ENCODE data around the gene PRPF31.

DNA sequence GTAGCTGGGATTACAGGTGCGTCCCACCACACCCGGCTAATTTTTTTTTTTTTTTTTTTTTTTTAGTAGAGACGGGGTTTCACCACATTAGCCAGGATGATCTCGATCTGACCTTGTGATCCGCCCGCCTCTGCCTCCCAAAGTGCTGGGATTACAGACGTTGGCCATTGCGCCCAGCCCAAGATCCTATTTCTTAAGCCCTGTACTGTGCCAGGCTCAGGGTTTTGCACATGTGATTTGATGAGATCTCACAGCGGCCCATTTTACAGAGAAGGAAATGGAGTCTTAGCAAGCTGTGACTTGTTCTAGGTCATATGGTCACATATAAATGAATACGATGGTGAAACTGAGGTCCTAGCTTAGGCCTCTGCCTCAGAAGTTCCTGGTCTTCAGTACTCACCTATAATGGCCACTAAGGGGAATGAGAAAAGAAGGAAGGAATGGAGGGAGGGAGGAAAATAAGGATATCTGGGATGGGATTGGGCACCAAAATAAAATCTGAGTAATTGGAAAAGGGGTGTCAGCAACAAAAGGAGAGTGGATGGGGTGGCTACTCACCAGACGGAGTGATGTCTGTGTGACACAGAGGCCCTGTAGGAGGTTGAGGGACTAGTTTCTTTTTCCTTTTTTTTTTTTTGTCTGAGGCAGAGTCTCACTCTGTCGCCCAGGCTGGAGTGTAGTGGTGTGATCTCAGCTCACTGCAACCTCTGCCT lies 16.2 kb upstream of the PRPF31 start:
- no peak for TF ChIP-seq ZNF274 (IDR thresholded peaks at IDR 0.05; ENCODE audit: low read depth, low read length)
- TF ChIP-seq YY1 (IDR thresholded peaks at IDR 0.05; ENCODE audit: insufficient read depth, insufficient read length) = no peak
- TF ChIP-seq SUZ12 (IDR thresholded peaks at IDR 0.05; ENCODE audit: extremely low read depth, insufficient read depth, insufficient read length) = no peak
